HEK293T (cell line): Measurements from ENCODE around the gene DQX1.

Source experiments
- FOXA1 ChIP-seq: fragments of 450-650 bp; IDR thresholded peaks from 2 replicates; pipeline ENCODE4 v1.6.1; 2016; ENCODE audit warnings: mild to moderate bottlenecking
- FOXK2 ChIP-seq: fragments of 450-650 bp; IDR thresholded peaks from 2 replicates; pipeline ENCODE4 v1.6.1; 2016; ENCODE audit warnings: mild to moderate bottlenecking
- SP1 ChIP-seq: fragments of 450-650 bp; IDR thresholded peaks from 2 replicates; pipeline ENCODE4 v1.6.1; 2017
- TF ChIP-seq, protein P1 (sequence below): fragments of 450-650 bp; IDR thresholded peaks from 2 replicates; pipeline ENCODE4 v1.6.1; 2016

DNA sequence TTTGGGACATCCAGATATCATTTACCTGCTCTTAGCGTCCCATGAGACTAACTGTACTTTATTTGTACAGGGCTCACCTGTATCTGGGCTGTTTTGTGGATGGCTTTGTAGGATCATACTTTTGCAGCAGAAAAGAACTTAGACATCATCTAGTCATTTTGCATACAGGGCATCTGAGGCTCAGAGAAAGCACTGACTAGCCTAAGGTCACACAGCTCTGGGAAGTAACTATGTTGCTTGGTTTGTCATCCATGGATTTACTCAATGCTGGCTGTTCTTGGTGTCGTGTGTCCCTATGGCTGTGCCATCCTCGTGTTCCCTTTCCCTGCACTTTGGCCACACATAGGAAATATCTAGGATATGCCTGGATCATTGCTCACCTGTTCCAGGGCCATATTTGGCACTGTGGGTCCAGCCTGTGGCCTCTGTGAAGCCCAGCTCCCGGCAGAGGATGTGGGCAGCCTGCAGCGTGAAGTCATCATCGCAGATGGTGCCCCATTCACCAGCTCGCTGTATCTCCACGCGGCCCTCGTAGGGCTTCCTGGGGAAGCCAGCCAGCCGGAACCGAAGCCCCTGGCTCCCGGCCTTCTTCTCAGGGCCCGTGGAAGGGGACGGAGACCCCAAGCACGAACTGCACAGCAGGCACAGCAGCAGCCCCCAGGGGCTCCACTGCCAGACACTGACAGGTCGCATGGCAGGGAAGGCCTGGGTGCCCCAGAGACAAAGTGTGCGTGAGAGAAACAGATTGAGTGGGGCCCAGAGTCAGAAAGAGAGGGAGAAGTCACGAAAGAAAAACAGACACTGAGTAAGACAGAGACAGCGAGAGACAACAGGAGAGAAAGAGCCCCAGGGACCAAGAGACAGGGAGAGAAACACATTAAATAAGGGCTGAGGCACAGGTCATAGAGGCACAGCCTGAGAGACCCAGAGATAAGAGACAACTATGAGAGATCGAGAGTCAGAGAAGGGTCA, 26.2 kb upstream of the DQX1 start:
- TF ChIP-seq SP1 (no peak), FOXA1 (no peak), FOXK2 (no peak)
- TF ChIP-seq, protein P1, sequence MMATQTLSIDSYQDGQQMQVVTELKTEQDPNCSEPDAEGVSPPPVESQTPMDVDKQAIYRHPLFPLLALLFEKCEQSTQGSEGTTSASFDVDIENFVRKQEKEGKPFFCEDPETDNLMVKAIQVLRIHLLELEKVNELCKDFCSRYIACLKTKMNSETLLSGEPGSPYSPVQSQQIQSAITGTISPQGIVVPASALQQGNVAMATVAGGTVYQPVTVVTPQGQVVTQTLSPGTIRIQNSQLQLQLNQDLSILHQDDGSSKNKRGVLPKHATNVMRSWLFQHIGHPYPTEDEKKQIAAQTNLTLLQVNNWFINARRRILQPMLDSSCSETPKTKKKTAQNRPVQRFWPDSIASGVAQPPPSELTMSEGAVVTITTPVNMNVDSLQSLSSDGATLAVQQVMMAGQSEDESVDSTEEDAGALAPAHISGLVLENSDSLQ = no peak
